ENCODE measurements around the gene CABLES1.

The CABLES1 gene

DNA sequence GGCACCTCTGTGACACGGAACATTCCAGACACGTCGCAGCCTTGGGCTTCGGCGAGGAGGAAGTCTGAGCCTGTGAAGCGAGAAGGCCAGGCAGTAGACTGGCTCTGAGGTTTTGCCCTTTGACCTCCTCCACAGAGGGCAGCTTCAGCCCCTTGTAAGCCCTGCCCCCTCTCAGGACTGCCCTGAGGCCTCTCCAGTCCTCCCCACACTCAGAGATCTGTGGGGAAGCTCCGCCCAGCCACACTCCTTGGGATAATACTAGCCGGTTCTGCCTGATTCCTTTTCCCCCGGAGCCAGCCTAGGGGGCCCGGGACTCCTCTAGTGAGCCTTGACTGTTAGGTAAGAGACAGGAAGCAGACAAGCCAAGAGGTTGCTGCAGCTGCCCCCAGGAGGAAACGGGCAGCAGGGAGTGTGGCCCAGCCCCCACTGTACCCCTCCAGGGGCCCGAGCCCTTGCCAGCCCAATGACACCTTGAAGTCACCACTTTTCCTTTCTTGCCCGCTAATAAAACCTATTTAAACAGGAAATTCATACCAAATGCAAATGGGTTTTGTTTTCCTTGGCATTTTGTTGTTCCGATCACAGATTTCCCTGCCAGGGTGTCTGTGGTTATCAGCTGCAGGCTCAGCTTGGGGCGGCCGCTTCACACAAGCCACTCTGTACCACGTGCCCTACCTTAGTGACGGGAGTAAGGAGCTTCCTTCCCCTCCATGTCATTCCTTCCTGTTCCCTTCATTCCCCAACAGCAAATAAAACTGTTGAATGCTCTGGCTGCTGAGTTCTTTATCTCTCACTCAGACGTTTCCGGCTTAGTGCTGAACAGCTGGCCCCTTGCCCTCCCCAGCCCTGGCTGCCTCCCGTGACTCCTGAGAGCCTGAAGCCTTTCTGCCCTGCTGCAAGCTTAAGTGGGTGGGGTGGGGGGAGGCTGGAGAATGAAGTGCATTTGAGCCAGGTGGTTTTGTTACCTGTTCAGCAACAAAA lies 124.7 kb downstream of the CABLES1 start (continued):
- TF ChIP-seq, protein P1, sequence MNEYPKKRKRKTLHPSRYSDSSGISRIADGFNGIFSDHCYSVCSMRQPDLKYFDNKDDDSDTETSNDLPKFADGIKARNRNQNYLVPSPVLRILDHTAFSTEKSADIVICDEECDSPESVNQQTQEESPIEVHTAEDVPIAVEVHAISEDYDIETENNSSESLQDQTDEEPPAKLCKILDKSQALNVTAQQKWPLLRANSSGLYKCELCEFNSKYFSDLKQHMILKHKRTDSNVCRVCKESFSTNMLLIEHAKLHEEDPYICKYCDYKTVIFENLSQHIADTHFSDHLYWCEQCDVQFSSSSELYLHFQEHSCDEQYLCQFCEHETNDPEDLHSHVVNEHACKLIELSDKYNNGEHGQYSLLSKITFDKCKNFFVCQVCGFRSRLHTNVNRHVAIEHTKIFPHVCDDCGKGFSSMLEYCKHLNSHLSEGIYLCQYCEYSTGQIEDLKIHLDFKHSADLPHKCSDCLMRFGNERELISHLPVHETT (tag by site-specific recombination; IDR thresholded peaks at IDR 0.05): no peak
- TF ChIP-seq, protein P2, sequence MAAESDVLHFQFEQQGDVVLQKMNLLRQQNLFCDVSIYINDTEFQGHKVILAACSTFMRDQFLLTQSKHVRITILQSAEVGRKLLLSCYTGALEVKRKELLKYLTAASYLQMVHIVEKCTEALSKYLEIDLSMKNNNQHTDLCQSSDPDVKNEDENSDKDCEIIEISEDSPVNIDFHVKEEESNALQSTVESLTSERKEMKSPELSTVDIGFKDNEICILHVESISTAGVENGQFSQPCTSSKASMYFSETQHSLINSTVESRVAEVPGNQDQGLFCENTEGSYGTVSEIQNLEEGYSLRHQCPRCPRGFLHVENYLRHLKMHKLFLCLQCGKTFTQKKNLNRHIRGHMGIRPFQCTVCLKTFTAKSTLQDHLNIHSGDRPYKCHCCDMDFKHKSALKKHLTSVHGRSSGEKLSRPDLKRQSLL (tag by site-specific recombination; IDR thresholded peaks at IDR 0.05): no peak
- TF ChIP-seq GLIS1 (tag by site-specific recombination; IDR thresholded peaks at IDR 0.05) (peak; percentile 70), ZNF510 (tag by site-specific recombination; IDR thresholded peaks at IDR 0.05; ENCODE audit: insufficient replicate concordance) (no peak), ZNF114 (tag by site-specific recombination; IDR thresholded peaks at IDR 0.05) (no peak), SCRT2 (tag by site-specific recombination; IDR thresholded peaks at IDR 0.05) (peak; percentile 81), OVOL3 (tag by site-specific recombination; IDR thresholded peaks at IDR 0.05) (no peak), ZNF335 (tag by site-specific recombination; conservative IDR thresholded peaks at IDR 0.05) (0 out of 2 replicates have a peak, but pooled peaks have one; percentile 15), ZNF248 (tag by site-specific recombination; IDR thresholded peaks at IDR 0.05) (no peak), ZBTB20 (tag by site-specific recombination; IDR thresholded peaks at IDR 0.05) (0 out of 2 replicates have a peak, but pooled peaks have one; percentile 14), BCL11B (tag by site-specific recombination; IDR thresholded peaks at IDR 0.05; ENCODE audit: low read depth) (no peak), ZNF621 (tag by site-specific recombination; IDR thresholded peaks at IDR 0.05) (no peak), KLF1 (tag by site-specific recombination; IDR thresholded peaks at IDR 0.05) (no peak), ZNF843 (tag by site-specific recombination; IDR thresholded peaks at IDR 0.05) (no peak), ZNF555 (tag by site-specific recombination; conservative IDR thresholded peaks at IDR 0.05) (no peak), ZNF121 (tag by site-specific recombination; IDR thresholded peaks at IDR 0.05) (no peak), ZNF777 (tag by site-specific recombination; IDR thresholded peaks at IDR 0.05; ENCODE audit: borderline replicate concordance) (no peak), ZBTB8A (tag by site-specific recombination; IDR thresholded peaks at IDR 0.05) (no peak), ZNF426 (tag by site-specific recombination; IDR thresholded peaks at IDR 0.05) (no peak), ZNF311 (tag by site-specific recombination; IDR thresholded peaks at IDR 0.05; ENCODE audit: borderline replicate concordance) (no peak)
- TF ChIP-seq, protein P3, sequence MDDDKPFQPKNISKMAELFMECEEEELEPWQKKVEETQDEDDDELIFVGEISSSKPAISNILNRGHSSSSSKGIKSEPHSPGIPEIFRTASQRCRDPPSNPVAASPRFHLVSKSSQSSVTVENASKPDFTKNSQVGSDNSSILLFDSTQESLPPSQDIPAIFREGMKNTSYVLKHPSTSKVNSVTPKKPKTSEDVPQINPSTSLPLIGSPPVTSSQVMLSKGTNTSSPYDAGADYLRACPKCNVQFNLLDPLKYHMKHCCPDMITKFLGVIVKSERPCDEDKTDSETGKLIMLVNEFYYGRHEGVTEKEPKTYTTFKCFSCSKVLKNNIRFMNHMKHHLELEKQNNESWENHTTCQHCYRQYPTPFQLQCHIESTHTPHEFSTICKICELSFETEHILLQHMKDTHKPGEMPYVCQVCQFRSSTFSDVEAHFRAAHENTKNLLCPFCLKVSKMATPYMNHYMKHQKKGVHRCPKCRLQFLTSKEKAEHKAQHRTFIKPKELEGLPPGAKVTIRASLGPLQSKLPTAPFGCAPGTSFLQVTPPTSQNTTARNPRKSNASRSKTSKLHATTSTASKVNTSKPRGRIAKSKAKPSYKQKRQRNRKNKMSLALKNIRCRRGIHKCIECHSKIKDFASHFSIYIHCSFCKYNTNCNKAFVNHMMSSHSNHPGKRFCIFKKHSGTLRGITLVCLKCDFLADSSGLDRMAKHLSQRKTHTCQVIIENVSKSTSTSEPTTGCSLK (tag by site-specific recombination; IDR thresholded peaks at IDR 0.05): no peak
- TF ChIP-seq, protein P4, sequence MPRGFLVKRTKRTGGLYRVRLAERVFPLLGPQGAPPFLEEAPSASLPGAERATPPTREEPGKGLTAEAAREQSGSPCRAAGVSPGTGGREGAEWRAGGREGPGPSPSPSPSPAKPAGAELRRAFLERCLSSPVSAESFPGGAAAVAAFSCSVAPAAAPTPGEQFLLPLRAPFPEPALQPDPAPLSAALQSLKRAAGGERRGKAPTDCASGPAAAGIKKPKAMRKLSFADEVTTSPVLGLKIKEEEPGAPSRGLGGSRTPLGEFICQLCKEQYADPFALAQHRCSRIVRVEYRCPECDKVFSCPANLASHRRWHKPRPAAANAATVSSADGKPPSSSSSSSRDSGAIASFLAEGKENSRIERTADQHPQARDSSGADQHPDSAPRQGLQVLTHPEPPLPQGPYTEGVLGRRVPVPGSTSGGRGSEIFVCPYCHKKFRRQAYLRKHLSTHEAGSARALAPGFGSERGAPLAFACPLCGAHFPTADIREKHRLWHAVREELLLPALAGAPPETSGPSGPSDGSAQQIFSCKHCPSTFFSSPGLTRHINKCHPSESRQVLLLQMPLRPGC (tag by site-specific recombination; IDR thresholded peaks at IDR 0.05): no peak
- TF ChIP-seq, protein P5, sequence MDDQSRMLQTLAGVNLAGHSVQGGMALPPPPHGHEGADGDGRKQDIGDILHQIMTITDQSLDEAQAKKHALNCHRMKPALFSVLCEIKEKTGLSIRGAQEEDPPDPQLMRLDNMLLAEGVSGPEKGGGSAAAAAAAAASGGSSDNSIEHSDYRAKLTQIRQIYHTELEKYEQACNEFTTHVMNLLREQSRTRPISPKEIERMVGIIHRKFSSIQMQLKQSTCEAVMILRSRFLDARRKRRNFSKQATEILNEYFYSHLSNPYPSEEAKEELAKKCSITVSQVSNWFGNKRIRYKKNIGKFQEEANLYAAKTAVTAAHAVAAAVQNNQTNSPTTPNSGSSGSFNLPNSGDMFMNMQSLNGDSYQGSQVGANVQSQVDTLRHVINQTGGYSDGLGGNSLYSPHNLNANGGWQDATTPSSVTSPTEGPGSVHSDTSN (CRISPR knock-in tag; IDR thresholded peaks at IDR 0.05): no peak
- TF ChIP-seq, protein P6, sequence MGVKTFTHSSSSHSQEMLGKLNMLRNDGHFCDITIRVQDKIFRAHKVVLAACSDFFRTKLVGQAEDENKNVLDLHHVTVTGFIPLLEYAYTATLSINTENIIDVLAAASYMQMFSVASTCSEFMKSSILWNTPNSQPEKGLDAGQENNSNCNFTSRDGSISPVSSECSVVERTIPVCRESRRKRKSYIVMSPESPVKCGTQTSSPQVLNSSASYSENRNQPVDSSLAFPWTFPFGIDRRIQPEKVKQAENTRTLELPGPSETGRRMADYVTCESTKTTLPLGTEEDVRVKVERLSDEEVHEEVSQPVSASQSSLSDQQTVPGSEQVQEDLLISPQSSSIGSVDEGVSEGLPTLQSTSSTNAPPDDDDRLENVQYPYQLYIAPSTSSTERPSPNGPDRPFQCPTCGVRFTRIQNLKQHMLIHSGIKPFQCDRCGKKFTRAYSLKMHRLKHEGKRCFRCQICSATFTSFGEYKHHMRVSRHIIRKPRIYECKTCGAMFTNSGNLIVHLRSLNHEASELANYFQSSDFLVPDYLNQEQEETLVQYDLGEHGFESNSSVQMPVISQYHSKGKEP (tag by site-specific recombination; IDR thresholded peaks at IDR 0.05): no peak
- TF ChIP-seq, protein P7, sequence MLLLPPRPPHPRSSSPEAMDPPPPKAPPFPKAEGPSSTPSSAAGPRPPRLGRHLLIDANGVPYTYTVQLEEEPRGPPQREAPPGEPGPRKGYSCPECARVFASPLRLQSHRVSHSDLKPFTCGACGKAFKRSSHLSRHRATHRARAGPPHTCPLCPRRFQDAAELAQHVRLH (tag by site-specific recombination; IDR thresholded peaks at IDR 0.05): no peak
